Right hindlimb (tissue), 1 donor: ENCODE results near the gene WNT7A.
A peak's percentile ranks its signal among the peaks of the same experiment; 100 is the strongest.

ENCODE experiments used
- DNase-seq: peaks from one replicate; pipeline ENCODE4 v3.0.0-alpha.2; 2018

The WNT7A gene

DNA sequence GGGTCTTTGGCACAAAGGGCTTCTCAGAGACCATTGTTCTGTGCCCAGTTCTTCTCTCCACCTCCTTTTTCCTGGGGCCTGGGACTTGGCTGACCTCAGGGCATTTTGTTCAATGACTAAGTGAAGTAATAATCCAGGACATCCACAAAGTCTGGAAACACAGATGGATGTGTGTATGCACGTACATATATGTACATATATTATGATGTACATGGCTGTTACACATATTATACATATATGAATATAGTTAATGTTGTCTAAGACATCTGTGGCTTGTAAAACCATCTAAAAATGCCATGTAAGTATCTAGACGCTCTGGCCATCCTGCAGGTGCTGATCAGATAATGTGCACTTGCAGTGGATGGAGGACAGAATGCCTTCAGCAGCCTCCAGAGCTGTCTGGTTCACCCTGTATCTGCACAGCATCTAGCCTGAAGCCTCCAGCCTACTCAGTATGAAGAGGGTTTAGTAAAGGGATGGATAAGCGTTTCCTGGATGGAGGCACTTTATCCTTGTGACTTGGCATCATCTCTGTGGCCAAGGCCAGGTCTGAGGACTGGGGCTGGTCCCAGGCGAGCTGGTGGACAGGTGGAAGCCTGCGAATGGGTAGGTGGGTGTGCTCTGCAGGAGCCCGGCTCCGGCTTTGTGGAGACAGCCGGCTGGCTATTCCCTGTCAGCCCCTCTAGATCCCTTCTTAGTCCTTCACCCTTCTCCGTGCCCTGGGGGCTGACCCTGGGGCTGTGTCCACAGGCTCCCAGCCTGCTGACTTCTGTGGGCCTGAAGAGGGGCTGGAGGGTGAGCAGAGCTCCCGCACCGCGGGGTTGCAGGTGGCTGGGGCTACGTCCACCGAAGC lies 88.4 kb downstream of the WNT7A start:
- DNase-seq: no peak

- no peak for DNase-seq
Measured at GRCh38 chr3:13790376-13791197, 89.3 kb downstream of the WNT7A start.

DNA sequence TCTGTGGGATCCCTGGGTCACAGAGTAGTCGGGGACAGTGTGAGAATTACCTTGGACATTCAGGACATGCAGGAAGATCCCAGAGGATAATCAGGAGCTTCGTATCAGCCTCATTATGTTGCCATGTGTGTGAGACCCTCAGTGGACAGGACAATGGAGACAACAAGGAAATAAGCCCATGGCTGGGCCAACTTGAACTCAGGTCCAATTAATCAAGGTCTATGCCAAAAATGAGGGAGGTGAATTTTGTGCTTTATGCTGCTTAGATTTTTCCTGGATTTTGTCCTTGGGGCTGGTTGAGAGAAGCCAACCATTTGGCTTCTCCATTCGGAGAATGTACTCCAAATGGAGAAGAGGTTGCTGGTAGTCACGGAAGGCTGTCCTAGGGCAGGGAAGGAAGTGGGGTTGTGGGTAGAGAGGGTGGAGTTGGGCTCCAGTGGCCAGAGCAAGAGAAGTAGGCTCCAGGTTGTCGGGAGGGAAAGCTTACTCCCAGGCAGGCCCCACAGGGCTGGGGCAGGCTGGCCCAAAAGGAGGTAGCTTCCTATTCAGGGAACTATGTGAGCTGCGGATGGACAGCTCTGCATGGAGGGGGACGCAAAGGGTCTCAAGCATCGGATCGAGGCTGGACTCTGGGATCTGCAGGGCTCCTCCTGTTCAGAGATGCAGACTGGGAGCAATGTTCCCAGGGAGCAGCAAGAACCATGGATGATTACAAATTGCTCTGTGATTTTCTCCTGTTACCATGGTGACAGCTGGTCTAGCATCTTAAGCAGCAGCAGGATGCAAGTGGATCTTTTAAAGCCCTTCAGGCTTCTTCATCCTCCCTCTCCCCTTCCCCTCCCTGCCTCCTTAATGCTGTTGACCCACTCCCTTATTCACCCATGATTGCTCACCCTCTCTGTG lies 91.1 kb downstream of the WNT7A start:
- DNase-seq: no peak

DNA sequence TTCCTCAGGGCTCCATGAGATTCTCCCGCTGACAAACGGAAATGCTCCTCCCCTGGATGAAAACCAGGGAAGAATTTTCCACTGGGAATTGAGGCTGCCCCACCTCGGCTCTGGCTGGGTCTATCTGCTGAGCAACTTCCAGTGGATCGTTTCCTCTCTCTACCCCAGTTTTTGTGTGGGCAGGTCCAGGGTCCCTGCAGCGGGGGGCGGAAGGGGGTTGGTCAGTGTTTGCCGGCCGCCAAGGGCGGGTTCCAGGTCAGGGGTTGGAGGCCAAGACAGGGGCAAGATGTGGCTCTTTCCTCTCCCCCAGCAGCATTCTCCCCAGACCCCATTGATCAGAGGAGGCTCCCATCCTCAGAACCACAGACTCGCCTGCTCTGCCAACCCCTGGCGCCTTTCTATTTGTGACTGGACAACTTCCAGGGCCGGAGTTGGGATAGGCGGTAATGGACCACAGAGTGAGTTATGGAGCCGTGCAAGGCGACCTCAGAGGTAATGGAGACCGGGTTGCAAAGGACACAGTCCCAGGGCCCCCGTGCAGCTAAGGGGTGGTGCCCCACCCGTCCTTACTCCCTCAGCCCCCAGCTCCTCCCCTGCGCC lies 92.2 kb downstream of the WNT7A start:
- no peak for DNase-seq

DNA sequence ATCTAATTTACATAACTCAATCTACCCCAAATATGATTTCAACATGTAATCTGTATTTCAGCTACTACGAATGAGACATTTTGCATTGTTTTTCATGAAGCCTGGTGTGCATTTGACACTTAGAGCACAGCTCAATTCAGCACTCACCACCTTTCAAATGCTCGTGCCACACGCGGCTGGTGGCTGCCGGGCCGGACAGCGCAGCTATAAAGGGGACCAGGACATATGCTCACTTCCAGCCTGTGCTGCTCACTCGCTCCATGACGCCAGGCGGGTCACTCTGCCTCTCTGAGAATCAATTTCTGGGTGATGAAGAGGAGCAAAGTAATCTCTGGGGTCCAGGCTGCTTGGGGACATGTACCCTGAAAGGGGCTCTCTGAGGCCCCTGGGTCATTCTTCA lies 93.1 kb downstream of the WNT7A start:
- DNase-seq: no peak

DNA sequence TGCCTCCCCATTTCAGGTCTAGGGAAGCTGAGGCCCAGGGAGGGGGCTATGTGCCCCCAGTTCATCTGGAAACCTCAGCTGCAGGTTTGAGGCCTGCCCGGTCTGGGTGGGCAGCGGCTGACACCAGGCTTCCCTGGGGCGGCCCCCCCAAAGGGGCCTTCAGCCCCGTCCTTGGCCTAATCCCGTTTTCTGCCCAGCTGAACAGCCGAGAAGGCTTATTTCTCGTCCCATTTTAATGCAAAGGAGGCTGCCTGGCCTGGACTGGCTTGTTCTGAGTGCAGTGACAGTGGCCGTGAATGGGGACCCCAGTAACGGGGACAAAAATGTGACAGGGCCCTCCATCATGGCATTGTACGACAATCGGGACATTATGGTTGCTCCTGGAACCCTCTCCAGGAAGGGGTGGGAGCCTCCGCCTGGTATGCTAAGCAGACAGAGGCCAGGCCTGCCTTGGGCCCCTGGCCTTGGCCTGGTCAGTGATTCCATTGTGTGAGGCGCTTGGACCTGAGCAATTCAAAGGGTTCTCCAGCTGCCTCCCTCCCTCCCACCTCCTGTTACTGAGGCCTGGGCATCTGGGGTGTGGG lies 93.9 kb downstream of the WNT7A start:
- no peak for DNase-seq

- no peak for DNase-seq
Measured at GRCh38 chr3:13785351-13785750, 94.5 kb downstream of the WNT7A start.

DNA sequence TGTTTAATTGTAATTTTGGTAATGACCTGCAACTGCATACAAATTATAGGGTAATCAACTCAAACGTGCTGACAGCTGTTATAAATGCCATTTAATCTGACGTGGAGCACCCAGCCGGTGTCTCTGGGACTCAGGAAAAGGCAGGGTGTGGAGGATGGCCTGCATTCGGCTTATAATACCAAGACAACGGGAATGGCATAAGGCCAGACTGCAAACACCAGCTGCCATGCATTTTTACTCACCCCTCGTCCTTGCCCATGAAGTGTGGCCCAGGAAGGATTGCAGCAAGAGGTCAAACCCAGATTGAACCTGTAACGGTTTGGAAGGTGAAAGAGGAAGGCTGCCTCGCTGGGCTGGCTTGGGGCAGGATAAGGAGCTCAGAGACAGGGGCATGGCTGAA lies 96.4 kb downstream of the WNT7A start:
- DNase-seq: no peak

- peak; percentile 45 for DNase-seq
Measured at GRCh38 chr3:13782501-13782900, 97.4 kb downstream of the WNT7A start.

- no peak for DNase-seq
Measured at GRCh38 chr3:13781417-13781816, 98.5 kb downstream of the WNT7A start.

DNA sequence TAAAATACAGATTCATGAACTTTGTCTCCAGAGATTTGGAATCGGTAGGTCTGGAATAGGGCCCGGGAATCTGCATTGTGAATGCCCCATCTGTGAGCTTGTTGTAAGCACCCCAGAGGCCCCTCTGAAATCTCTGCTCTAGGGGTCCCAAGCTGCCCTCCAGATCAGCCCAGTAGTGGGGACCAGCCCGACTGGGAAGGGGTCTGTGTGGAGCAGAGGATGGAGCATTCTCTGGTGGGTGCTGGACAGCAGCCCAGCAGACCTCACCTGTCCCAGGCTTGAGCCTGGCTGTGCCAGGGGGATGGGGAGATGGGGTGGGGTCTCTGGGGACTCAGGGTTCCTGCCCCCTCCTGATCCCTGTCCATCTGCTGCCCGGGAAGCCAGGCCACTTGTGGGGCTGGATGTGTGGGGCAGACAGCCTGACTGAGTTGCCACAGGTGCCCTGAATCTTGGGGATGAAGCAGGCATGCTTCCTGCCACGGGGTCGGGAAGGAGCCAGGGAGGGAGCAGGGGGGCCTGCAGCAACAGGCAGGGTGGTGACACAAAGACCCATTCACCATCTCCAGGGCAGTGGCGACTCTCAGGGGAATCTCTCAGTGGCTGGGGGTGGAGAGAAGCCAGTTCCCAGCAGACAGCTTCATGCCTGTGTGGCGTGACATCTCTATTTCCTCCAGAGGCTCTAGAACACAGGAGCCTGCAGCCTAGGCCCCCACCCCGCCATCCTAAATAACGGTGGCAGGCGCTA lies 99.3 kb downstream of the WNT7A start:
- peak; percentile 15 for DNase-seq

GRCh38 chr3:13776253-13777050 lies 103.4 kb downstream of the WNT7A start:
- DNase-seq: peak; percentile 7

- peak; percentile 1 for DNase-seq
Measured at GRCh38 chr3:13772885-13773745, 106.8 kb downstream of the WNT7A start.

DNA sequence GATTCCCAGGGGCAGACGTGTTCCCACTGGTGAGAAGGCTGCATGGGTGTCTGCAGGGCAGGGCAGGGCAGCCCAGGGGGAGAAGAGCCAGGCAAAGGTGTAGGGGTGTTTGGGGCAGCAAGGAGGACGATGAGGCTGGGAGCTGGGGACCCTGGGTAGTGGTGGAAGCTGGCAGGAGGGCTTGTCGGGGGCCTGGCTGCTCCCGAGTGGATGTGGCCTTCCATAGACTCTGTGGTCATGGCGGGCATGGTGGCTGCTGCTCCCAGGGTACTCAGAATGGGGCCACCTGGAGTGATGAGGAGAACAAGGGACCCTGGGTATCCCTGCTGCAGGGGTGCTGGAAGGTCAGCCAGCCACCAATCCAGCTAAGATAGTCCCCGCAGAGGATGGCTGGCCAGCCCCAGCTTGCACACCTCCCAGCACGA lies 107.5 kb downstream of the WNT7A start:
- peak; percentile 4 for DNase-seq

DNA sequence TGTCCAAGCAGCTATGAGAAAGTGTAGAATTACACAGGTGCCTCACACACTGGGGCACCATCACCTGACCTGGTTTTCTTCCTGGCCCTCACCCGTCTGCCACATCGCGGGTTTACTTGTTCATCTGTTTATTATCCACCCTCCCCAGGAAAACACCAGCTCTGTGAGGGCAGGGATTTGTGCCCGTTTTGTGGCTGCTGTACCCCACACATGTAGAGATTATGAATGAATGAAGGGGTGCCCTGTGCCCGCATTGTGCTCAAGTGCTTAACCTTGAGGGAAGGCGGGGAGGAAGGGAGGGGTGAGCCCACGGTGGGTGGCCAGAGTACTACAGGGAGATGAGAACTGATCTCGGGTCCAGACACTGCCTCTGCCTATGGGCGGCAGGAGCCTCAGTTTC lies 108.4 kb downstream of the WNT7A start:
- no peak for DNase-seq

DNA sequence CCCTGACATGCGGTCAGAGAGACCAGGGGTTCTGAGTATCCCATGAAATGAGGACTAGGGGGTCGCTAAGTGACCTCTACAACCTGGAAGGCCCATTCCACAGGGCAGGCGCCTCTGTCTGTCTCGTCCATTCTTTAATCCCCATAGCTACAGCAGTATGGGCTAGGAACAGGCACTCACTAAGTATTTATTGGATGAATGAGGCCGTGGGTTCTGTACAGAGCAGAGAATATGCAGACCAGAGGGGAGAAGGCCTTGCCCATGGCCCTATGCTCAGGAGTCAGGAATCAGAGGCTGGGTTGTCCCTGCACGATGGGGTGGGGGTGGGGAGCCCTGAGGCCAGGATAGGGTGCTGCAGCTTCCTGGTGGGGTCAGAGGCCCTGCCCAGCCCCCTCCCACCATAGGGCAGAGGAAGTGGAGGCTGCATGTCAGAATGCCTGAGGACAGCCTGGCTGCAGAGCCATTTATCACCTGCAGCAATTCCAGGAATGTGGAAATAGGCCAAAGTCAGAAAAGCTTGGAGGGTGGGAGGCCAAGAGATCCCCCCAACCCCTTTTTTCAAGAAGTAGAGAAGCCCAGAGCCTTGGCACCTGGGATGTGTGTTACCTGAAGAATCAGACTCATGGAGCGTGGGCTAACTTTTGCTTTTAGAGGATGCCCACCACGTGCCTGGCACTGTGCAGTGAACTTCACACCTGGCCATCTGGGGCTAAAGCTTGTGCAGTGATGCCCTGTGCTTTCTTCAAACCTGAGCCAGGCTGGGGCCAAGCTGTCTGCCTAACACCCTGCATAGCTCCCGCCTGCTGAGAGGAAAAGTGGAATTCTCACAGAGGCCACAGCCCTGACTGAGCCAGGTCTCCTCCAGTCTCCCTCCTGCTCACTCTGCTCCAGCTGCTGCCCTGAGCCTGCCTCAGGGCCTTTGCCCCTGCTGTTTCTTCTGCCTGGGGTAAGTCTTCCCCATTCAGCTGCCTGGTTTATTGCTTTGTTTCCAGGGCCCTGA lies 109.4 kb downstream of the WNT7A start:
- peak; percentile 11 for DNase-seq

DNA sequence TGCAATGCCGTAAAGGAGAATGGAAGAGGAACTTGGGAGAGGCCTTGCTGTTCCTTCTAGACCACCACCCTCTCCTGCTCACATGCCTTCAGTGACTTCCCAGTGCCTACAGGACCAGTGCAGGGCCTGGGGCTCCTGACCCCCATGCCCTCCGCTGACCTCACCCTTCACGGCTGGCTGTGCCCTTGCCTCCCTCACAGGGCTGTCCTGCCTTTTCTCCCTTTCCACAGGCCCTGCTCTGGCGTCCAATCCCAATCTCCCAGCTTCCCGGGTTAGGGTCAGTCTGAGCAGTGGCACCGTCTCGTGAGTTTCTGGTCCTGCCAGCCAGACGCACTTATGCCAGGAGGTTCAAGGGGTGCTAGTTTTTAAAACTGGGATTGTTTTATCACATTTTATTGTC lies 110.4 kb downstream of the WNT7A start:
- DNase-seq: no peak

- DNase-seq: no peak
Measured at GRCh38 chr3:13768453-13768852, 111.4 kb downstream of the WNT7A start.
